ENCODE data around the gene LIN9. TPM values are rescaled to one million over a fixed set of nuclear protein-coding genes. Genes with fewer than 3 reads are reported as not detected.

The LIN9 gene
- total RNA-seq, 3 donors from 2014 or later = 3.8 to 4.5 (median 4.4) TPM

DNA sequence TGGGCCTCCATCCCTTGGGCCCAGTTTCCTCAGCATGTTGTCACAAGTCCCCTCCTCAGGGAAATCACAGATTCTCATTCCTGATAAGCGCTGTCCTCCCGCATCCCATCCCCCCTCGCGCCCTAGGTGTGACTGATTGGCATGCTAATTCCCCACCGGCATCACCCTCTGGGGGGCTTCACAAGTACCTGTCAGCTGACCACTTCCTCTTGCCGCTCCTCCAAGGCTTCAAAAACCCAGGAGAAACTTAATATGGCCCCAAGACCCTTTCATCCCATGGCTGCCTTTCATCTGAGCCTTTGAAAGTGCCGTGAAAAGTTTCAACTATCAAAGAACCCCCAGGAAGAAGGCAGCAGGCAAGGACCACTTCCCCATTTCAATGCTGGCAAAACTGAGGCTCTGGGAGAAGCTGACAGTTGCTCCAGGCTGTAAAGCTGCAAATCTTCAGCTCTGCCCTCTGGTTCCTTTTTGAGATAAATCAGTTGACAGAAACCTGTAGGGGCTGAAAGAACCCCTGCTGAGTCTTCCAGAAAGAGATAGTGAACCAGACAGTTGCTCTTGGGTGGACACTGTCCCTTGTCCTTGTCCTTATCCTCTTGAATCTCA lies 98.3 kb downstream of the LIN9 start:
- ATAC-seq (no peak), DNase-seq (no peak)
- H3K36me3 ChIP-seq (ENCODE audit: low read depth) = no peaks in the 10 kb centered on the region
- intact Hi-C loops (cut with DNase I, micrococcal nuclease) = no loop called here
- no peaks in the 10 kb centered on the region for H3K9me3 ChIP-seq
- H3K4me3 ChIP-seq = no peak overlapping the region
- H3K4me1 ChIP-seq (ENCODE audit: low read depth) = no peaks in the 10 kb centered on the region
- TF ChIP-seq, protein P1, sequence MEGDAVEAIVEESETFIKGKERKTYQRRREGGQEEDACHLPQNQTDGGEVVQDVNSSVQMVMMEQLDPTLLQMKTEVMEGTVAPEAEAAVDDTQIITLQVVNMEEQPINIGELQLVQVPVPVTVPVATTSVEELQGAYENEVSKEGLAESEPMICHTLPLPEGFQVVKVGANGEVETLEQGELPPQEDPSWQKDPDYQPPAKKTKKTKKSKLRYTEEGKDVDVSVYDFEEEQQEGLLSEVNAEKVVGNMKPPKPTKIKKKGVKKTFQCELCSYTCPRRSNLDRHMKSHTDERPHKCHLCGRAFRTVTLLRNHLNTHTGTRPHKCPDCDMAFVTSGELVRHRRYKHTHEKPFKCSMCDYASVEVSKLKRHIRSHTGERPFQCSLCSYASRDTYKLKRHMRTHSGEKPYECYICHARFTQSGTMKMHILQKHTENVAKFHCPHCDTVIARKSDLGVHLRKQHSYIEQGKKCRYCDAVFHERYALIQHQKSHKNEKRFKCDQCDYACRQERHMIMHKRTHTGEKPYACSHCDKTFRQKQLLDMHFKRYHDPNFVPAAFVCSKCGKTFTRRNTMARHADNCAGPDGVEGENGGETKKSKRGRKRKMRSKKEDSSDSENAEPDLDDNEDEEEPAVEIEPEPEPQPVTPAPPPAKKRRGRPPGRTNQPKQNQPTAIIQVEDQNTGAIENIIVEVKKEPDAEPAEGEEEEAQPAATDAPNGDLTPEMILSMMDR (IDR thresholded peaks at IDR 0.05) = no peak

DNA sequence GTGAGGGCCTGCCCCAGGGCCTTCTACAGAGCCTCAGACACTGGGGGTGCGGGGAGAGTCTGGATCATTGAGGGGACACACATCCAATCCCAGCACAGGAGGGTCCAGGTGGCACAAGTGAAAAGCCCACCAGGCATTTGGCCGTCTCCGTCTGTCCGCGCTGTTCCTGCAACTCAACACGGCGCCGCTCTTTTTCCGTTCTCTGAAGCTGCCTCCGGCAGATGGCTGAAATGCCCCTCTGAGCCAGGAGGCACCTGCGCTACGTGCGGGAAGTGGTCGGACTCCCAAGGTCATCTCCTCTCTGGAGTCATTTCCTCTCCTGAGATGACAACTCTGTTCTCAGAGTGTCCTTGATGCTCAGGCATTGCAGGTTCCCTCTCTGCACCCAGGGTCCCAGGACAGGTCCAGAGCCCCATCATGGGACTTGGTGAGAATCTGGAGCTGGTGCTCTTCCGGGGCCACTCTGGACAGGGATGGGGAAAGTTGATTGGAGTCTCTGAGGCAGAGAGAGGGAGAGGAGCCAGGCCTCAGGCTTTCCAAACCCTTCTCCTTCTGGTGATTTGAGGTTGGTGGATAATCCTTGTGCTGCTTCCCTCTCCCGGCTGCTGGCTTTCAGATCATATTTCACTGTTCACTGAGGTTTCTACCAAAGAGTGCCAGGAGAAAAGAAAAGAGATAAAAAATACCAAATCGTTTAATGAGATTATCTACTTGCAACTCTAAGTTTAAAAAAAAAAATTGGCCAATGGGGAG lies 99.5 kb downstream of the LIN9 start:
- TF ChIP-seq, protein P1 (IDR thresholded peaks at IDR 0.05) = no peak

DNA sequence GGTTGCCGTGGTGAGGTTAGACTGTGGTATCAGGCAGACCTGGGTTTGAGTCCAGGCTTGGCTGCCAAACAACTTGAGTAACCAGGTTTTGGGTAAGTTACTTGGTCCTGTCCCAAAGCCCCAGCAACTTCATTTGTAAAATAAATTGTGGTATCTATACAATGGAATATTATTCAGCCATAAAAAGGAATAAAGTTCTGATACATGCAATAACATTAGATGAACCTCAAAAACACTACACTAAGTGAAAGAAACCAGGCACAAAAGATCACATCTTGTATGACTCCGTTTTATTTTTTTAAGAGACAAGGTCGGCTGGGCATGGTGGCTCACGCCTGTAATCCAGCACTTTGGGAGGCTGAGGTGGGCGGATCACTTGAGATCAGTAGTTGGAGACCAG lies 101.9 kb downstream of the LIN9 start:
- TF ChIP-seq, protein P1 (IDR thresholded peaks at IDR 0.05) = no peak
- intact Hi-C loops (cut with DNase I, micrococcal nuclease) = no loop called here
- Histone ChIP-seq H3K4me1 (ENCODE audit: low read depth) (no peaks in the 10 kb centered on the region), H3K4me3 (no peak overlapping the region), H3K9me3 (no peaks in the 10 kb centered on the region), H3K36me3 (ENCODE audit: low read depth) (no peaks in the 10 kb centered on the region)
- ATAC-seq (no peak), DNase-seq (no peak)

More for the DNA sequence above, 99.5 kb downstream of the LIN9 start:
- DNase-seq (no peak), ATAC-seq (no peak)
- intact Hi-C loops (cut with DNase I, micrococcal nuclease) = no loop called here
- H3K9me3 ChIP-seq = no peaks in the 10 kb centered on the region
- no peak overlapping the region for H3K4me3 ChIP-seq
- H3K36me3 ChIP-seq (ENCODE audit: low read depth) = no peaks in the 10 kb centered on the region
- H3K4me1 ChIP-seq (ENCODE audit: low read depth) = no peaks in the 10 kb centered on the region

DNA sequence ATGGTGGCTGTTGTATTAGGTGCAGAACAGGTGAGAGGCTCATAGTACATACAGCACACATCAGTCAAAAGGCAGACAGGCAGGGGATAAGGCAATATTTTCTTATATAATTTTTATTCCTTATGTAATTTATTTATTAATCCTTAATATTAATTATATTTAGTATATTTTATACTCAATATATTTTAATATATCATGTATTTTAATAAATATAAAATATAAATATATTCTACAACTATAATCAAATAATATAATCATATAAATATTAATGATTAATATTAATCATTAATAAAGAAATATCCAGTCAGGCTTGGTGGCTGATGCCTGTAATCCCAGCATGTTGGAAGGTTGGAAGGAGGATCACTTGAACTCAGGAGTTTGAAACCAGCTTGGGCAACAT lies 104.8 kb downstream of the LIN9 start:
- intact Hi-C loops (cut with DNase I, micrococcal nuclease) = no loop called here
- no peaks in the 10 kb centered on the region for H3K9me3 ChIP-seq
- ATAC-seq = no peak
- H3K4me1 ChIP-seq (ENCODE audit: low read depth) = no peaks in the 10 kb centered on the region
- TF ChIP-seq, protein P1 (IDR thresholded peaks at IDR 0.05) = no peak
- no peak overlapping the region for H3K4me3 ChIP-seq
- H3K36me3 ChIP-seq (ENCODE audit: low read depth) = no peaks in the 10 kb centered on the region
- DNase-seq = no peak

DNA sequence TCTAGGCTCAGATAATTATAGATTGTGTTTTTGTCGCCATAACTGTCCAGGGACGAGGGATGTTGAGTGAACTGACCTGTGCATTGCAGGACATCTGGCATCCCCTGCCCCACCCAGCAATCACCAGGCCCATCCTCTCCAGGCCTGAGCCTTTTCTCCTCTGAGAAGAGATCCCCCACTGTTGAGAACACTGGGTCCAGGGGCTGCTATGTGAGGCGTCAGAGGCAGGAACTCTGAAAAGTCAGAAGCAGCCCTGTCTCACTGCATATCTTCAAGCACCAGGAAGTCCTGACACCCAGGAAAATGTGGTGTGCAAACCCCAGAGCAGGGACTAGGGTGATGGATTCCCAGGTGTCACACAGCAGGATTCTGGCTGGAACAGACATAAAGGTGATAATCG lies 105.3 kb downstream of the LIN9 start:
- DNase-seq = no peak
- intact Hi-C loops (cut with DNase I, micrococcal nuclease) = no loop called here
- TF ChIP-seq, protein P1 (IDR thresholded peaks at IDR 0.05) = no peak

More for the DNA sequence above, 105.3 kb downstream of the LIN9 start:
- Histone ChIP-seq H3K4me1 (ENCODE audit: low read depth) (no peaks in the 10 kb centered on the region), H3K9me3 (no peaks in the 10 kb centered on the region), H3K36me3 (ENCODE audit: low read depth) (no peaks in the 10 kb centered on the region), H3K4me3 (no peak overlapping the region)
- ATAC-seq = no peak
